ENCODE results near the gene SKIC3.

- TF ChIP-seq POLR2A (IDR thresholded peaks at IDR 0.05) (no peak), POLR2AphosphoS5 (IDR thresholded peaks at IDR 0.05) (no peak), EP300 (IDR thresholded peaks at IDR 0.05) (no peak)
- TF ChIP-seq, protein P1, sequence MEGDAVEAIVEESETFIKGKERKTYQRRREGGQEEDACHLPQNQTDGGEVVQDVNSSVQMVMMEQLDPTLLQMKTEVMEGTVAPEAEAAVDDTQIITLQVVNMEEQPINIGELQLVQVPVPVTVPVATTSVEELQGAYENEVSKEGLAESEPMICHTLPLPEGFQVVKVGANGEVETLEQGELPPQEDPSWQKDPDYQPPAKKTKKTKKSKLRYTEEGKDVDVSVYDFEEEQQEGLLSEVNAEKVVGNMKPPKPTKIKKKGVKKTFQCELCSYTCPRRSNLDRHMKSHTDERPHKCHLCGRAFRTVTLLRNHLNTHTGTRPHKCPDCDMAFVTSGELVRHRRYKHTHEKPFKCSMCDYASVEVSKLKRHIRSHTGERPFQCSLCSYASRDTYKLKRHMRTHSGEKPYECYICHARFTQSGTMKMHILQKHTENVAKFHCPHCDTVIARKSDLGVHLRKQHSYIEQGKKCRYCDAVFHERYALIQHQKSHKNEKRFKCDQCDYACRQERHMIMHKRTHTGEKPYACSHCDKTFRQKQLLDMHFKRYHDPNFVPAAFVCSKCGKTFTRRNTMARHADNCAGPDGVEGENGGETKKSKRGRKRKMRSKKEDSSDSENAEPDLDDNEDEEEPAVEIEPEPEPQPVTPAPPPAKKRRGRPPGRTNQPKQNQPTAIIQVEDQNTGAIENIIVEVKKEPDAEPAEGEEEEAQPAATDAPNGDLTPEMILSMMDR (IDR thresholded peaks at IDR 0.05): no peak
These were observed 776 bp upstream of the SKIC3 start for GRCh38 chr5:95555553-95555952.

Measured in gastroesophageal sphincter (tissue), 3 donors.